Fibroblast of lung (primary cell): Measurements from ENCODE around the gene SP110. TPM values are rescaled to one million over a fixed set of nuclear protein-coding genes. Genes with fewer than 3 reads are reported as not detected.

Experiments used
- DNase-seq, 2 donors: peaks; one replicate each; pipeline versions ENCODE4 v3.0.0 to v3.0.0-alpha.2; 2010; ENCODE audit warnings: low read depth in 2 of 2
- H2AFZ ChIP-seq: 2 replicates; pipeline ENCODE4 v1.5.1; 2012; ENCODE audit warnings: low read length, control low read depth, inconsistent platforms
- H3K27ac ChIP-seq: 2 replicates; pipeline ENCODE4 v1.5.1; 2011; ENCODE audit warnings: low read length, control low read depth; ENCODE audit not compliant: insufficient read depth
- H3K27me3 ChIP-seq: 2 replicates; pipeline ENCODE4 v1.5.1; 2011; ENCODE audit warnings: mild to moderate bottlenecking, low read length; ENCODE audit not compliant: control insufficient read depth, insufficient read depth
- H3K36me3 ChIP-seq: 2 replicates; pipeline ENCODE4 v1.5.1; 2011; ENCODE audit warnings: low read length; ENCODE audit not compliant: control insufficient read depth, insufficient read depth
- H3K4me1 ChIP-seq: 2 replicates; pipeline ENCODE4 v1.5.1; 2011; ENCODE audit warnings: low read length; ENCODE audit not compliant: control insufficient read depth, insufficient read depth; ENCODE audit errors: extremely low read depth
- H3K4me2 ChIP-seq: 2 replicates; pipeline ENCODE4 v1.5.1; 2011; ENCODE audit warnings: low read length, control low read depth; ENCODE audit not compliant: insufficient read depth; ENCODE audit errors: extremely low read depth
- H3K4me3 ChIP-seq, 4 experiments: fragments of 200-600 bp in 1 of 4; sonication (generic) in 1 of 4; replicated peaks in 1 of 4; 2 replicates each; pipeline ENCODE4 v1.5.1; 2011 to 2016; ENCODE audit warnings: low read length in 4 of 4, low read depth in 3 of 4, mild to moderate bottlenecking in 3 of 4, control low read depth in 2 of 4, inconsistent platforms in 1 of 4, mixed read lengths in 1 of 4; ENCODE audit not compliant: insufficient read depth in 1 of 4; ENCODE audit errors: control extremely low read depth in 1 of 4
- H3K79me2 ChIP-seq: 2 replicates; pipeline ENCODE4 v1.5.1; 2012; ENCODE audit warnings: mild to moderate bottlenecking, low read length, inconsistent platforms; ENCODE audit not compliant: control insufficient read depth, insufficient read depth
- H3K9ac ChIP-seq: 2 replicates; pipeline ENCODE4 v1.5.1; 2011; ENCODE audit warnings: mild to moderate bottlenecking, low read length, control low read depth; ENCODE audit not compliant: insufficient read depth
- H3K9me3 ChIP-seq: 2 replicates; pipeline ENCODE4 v1.5.1; 2012; ENCODE audit warnings: low read depth, low read length; ENCODE audit not compliant: control insufficient read depth, insufficient read depth
- H4K20me1 ChIP-seq: 2 replicates; pipeline ENCODE4 v1.5.1; 2011; ENCODE audit warnings: low read length; ENCODE audit not compliant: control insufficient read depth, insufficient read depth; ENCODE audit errors: extremely low read depth
- EZH2 ChIP-seq: IDR thresholded peaks from 2 replicates; pipeline ENCODE4 v1.5.1; 2012; ENCODE audit warnings: low read length, control low read depth, mild to moderate bottlenecking; ENCODE audit errors: missing control alignments
- polyA plus RNA-seq, 2 donors: library from polyadenylated mRNA; depleted of rRNA in 1 of 2; stranded (reverse) in 1 of 2; unstranded in 1 of 2; fragments of >200 nt; gene quantifications; 2 replicates each; pipeline ENCODE4 v1.2.1, GENCODE V29; 2011 to 2012; ENCODE audit warnings: missing spikeins in 1 of 2
- total RNA-seq: library from RNA; depleted of rRNA; stranded (reverse); fragments of >200 nt; gene quantifications from 2 replicates; pipeline ENCODE4 v1.2.1, GENCODE V29; 2014
- TF ChIP-seq, protein P1 (sequence below), 2 donors: IDR thresholded peaks in 1 of 2; conservative IDR thresholded peaks in 1 of 2; 1 replicate in 1 of 2; 2 replicates in 1 of 2; pipeline ENCODE4 v1.5.1; 2011 to 2012; ENCODE audit warnings: low read length in 2 of 2, control low read depth in 1 of 2, inconsistent platforms in 1 of 2, low read depth in 1 of 2, mild to moderate bottlenecking in 1 of 2

SP110 gene
- total and polyA plus RNA-seq, 2 donors (not counting 1 experiment from before 2014, with no cell fraction given): 9.2 to 12.7 TPM

DNA sequence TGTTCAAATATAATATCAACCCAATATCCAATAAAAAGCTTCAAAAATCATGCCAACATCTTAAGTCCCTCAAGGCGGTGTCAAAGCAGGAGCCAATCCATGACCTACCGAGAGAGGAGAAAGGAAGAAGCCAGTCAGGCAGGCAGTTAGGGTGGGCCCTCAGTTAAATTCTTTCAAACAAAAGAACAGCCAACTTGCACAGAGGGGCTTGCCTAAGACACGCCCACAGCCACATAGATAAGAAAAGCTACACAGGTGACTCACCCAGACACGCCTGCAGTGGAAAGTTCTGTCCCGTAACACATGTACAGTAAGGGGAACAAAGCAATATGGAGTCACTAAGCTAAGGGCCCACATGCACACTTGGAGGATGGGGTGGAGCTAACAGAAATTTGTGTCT lies 61.3 kb downstream of the SP110 start:
- Histone ChIP-seq H3K79me2 (no peaks in the 10 kb centered on the region), H3K27me3 (no peaks in the 10 kb centered on the region), H3K9ac (no peak overlapping the region), H3K4me1 (no peaks in the 10 kb centered on the region), H2AFZ (no peak overlapping the region), H3K9me3 (no peaks in the 10 kb centered on the region), H3K4me2 (no peak overlapping the region), H3K4me3 (no peak overlapping the region), H3K36me3 (no peaks in the 10 kb centered on the region), H4K20me1 (no peaks in the 10 kb centered on the region), H3K27ac (no peak overlapping the region)
- no peak for DNase-seq
- TF ChIP-seq, protein P1, sequence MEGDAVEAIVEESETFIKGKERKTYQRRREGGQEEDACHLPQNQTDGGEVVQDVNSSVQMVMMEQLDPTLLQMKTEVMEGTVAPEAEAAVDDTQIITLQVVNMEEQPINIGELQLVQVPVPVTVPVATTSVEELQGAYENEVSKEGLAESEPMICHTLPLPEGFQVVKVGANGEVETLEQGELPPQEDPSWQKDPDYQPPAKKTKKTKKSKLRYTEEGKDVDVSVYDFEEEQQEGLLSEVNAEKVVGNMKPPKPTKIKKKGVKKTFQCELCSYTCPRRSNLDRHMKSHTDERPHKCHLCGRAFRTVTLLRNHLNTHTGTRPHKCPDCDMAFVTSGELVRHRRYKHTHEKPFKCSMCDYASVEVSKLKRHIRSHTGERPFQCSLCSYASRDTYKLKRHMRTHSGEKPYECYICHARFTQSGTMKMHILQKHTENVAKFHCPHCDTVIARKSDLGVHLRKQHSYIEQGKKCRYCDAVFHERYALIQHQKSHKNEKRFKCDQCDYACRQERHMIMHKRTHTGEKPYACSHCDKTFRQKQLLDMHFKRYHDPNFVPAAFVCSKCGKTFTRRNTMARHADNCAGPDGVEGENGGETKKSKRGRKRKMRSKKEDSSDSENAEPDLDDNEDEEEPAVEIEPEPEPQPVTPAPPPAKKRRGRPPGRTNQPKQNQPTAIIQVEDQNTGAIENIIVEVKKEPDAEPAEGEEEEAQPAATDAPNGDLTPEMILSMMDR (conservative IDR thresholded peaks at IDR 0.05 in 1 of 2, IDR thresholded peaks at IDR 0.05 in 1 of 2; ENCODE audit: low read depth in 1 of 2, low read length in 2 of 2): no peak
- no peak for TF ChIP-seq EZH2

DNA sequence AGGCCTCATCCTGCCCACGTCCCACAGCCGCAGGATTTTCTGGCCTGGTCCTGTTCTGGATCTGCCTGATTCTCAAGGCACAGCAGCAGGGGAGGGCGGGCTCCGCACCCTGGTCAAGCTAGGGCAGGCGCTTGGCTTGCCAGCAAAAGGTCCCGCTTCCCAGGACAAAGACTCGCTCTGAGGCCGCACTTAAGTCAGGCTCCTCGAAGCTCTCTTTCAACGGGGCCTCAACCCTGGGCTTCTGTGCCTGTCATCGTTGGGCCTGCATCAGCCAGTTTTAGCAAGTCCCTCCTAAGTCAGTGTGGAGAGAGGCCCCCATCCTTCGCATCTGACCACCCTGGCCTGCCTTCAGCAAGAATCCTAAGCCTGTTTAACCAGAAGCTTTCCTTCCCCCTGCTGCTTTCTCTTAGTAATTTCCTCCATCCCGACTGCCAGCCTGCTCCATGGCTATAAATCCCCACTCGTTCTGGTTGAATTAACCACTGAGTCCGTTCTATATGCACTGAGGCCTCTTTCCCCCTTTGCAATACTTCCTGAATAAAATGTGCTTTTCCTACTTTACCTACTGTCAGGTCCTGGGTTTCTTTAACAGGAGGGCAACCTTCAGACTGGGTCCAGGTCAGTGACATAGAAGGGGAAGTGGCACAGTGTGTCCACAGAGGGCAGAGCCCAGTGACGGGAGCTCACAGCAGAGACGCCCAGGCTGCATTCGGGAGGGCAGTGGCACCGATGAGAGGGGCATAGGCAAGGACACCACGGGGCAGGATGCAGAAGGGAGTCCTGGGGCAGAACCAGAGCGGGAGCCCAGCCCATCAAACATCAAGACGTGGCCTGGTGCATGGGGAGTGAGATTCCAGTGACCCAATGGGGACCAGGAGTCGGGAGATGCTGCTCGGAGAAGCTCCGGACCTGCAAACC lies 62.7 kb downstream of the SP110 start:
- no peak overlapping the region for H3K27ac ChIP-seq
- no peaks in the 10 kb centered on the region for H3K4me1 ChIP-seq
- no peaks in the 10 kb centered on the region for H3K27me3 ChIP-seq
- no peaks in the 10 kb centered on the region for H3K9me3 ChIP-seq
- no peak for DNase-seq
- no peak overlapping the region for H3K9ac ChIP-seq
- no peaks in the 10 kb centered on the region for H4K20me1 ChIP-seq
- no peak overlapping the region for H2AFZ ChIP-seq
- no peak overlapping the region for H3K4me3 ChIP-seq
- H3K79me2 ChIP-seq: no peaks in the 10 kb centered on the region
- H3K4me2 ChIP-seq: no peak overlapping the region
- H3K36me3 ChIP-seq: no peaks in the 10 kb centered on the region
- TF ChIP-seq EZH2: no peak
- TF ChIP-seq, protein P1 (conservative IDR thresholded peaks at IDR 0.05 in 1 of 2, IDR thresholded peaks at IDR 0.05 in 1 of 2; ENCODE audit: low read depth in 1 of 2, low read length in 2 of 2): no peak

DNA sequence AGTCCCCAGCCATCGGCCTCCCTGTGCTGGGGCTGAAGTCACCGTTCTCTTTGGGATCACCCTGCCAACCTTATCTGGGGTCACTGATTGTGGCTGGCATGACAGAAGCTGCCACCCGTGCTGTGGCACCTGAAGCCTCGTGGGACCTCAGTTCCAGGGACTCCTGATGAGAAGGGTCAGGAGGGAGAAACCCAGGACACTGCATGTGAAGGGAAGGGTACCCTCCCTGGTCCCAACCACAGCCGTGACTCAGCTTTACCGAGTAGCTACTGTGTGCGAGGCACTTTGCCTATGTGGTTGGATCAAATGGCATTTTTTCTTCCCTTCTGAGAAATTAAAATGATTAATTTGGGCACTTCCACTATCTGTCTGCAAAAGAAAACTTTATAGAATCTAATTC lies 64.4 kb downstream of the SP110 start:
- no peak overlapping the region for H2AFZ ChIP-seq
- H3K9me3 ChIP-seq: no peaks in the 10 kb centered on the region
- no peaks in the 10 kb centered on the region for H4K20me1 ChIP-seq
- no peak overlapping the region for H3K27ac ChIP-seq
- TF ChIP-seq, protein P1 (conservative IDR thresholded peaks at IDR 0.05 in 1 of 2, IDR thresholded peaks at IDR 0.05 in 1 of 2; ENCODE audit: low read depth in 1 of 2, low read length in 2 of 2): no peak
- no peak for TF ChIP-seq EZH2
- no peaks in the 10 kb centered on the region for H3K36me3 ChIP-seq
- H3K4me2 ChIP-seq: no peak overlapping the region
- no peak overlapping the region for H3K4me3 ChIP-seq
- no peak overlapping the region for H3K9ac ChIP-seq
- no peaks in the 10 kb centered on the region for H3K4me1 ChIP-seq
- no peaks in the 10 kb centered on the region for H3K79me2 ChIP-seq
- H3K27me3 ChIP-seq: no peaks in the 10 kb centered on the region
- DNase-seq: peak in 1 of 2 donors; percentile 7
